GM12892 (cell line): ENCODE data around the gene ANK2.

Experiments
- POLR2A ChIP-seq: IDR thresholded peaks from 2 replicates; pipeline ENCODE4 v1.6.1; 2011; ENCODE audit warnings: low read depth, low read length, control low read depth
- POLR2AphosphoS5 ChIP-seq: IDR thresholded peaks from 2 replicates; pipeline ENCODE4 v1.6.1; 2011; ENCODE audit warnings: low read depth, low read length, control low read depth

DNA sequence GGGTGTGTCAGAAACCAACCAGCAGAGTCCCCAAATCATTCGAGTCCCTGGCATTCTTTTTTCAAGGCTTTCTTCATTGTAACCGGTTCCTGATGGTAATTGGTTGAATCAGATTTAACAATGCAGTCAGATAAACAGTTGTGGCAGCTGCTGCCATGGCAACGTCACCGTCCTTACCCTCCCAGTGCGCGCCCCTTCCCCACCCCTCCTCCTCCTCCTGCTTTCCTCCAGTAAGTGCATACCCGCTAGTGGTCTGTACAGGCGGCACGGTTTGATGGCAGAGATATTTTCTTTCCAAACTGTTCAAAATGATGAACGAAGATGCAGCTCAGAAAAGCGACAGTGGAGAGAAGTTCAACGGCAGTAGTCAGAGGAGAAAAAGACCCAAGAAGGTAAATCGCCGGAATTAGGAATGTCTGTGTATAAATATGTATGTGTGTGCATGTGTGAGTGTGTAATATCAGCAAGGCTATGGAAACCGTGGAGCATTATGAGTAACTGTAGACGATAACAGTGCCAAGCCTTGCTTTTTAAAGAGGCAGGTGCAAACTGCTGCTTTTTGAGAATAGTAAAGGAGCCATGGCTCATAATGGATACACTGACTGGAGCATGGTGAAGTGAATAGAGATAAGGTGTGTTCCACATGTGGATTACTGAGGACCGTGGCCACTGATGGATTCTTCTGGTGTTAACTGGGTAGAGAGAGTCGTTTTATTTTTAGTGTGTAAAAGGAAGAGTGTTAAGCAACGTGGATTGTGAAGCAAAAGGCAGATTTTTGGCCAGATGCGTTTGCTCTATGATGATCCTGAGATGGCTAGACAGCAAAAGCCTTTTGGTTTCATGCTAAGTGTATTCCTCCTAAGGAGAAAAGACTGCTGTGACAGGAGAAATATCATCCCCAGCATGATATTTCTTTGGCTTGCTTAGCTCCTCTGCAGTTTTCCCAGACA is at the start of gene ANK2:
- TF ChIP-seq POLR2AphosphoS5: no peak
- no peak for TF ChIP-seq POLR2A
